ENCODE results near the gene RPS28. TPM values are rescaled to one million over a fixed set of nuclear protein-coding genes. Genes with fewer than 3 reads are reported as not detected.

The RPS28 gene
- total RNA-seq, 1 donor from 2014 or later = 1,352 TPM

DNA sequence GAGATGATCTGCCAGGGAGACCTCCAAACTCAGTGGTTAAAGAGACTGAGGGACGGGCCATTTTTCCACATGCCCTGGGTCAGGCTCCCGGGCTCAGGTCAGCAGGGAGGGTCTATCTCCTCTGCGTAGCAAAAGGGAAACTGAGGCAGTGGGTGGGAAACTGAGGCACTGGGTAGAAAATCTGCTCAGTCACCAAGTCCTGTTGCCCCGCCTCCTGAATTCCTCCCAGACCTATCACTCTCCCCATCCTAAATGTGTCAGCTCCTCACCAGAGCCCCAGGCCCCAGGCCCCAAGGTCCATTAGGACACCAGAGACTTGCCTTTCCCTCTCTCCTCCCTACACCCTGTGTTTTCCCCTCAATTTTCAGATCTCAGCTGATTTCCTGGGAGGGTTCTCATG is 15.5 kb upstream of the RPS28 start:
- Mint-ChIP-seq H3K4me3 (no peak overlapping the region), H3K4me1 (peaks cover 17% of the 10 kb centered on the region), H3K27ac (no peak overlapping the region), H3K9me3 (no peaks in the 10 kb centered on the region), H3K36me3 (peaks cover 4% of the 10 kb centered on the region), H3K27me3 (ENCODE audit: low read depth) (no peaks in the 10 kb centered on the region)
- DNase-seq (ENCODE audit: low spot score in 2 of 2, unreplicated experiment in 2 of 2) = peak in 1 of 2 experiments; percentile 25
- TF ChIP-seq, protein P1, sequence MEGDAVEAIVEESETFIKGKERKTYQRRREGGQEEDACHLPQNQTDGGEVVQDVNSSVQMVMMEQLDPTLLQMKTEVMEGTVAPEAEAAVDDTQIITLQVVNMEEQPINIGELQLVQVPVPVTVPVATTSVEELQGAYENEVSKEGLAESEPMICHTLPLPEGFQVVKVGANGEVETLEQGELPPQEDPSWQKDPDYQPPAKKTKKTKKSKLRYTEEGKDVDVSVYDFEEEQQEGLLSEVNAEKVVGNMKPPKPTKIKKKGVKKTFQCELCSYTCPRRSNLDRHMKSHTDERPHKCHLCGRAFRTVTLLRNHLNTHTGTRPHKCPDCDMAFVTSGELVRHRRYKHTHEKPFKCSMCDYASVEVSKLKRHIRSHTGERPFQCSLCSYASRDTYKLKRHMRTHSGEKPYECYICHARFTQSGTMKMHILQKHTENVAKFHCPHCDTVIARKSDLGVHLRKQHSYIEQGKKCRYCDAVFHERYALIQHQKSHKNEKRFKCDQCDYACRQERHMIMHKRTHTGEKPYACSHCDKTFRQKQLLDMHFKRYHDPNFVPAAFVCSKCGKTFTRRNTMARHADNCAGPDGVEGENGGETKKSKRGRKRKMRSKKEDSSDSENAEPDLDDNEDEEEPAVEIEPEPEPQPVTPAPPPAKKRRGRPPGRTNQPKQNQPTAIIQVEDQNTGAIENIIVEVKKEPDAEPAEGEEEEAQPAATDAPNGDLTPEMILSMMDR (IDR thresholded peaks at IDR 0.05; ENCODE audit: unreplicated experiment) = no peak

DNA sequence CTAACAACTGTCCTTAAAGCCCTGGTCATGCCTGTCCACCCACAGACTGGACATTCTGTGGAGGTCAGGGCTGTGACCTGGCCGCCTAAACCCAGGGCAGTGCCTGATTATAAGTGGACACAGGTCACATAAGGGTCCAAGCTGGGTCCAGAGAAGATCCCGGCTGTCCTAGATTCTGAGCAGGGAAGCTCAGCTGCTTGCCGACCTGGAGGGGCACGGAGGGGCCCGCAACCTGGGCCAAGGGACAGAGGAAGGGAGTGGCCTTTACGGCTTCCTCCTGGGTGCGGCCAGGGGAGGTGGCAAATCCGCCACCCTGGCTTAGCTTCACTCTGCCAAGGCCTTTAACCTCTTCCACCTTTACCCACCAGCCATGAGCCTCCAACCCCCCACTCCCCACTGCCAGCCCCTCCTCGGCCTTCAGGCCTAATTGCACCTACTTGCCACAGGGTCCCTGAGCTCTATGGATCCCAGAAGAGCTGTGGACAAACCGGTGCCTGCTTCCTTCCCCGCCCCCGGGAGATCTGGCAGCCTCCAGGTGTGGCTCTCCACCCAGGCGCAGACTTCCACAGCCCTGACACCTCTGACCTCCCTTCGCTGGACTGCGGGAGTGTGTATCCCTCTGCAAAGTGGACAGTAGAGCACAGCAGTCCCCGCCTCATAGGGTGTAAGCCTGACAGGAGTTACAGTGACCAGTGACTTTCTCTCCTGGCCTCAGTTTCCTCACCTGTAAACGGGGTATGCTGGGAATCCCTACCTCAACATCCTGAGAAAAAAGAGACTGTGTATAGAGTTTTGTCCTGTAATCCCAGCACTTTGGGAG is 14.9 kb upstream of the RPS28 start:
- Mint-ChIP-seq H3K9me3 (no peaks in the 10 kb centered on the region), H3K4me1 (peaks cover 17% of the 10 kb centered on the region), H3K27ac (no peak overlapping the region), H3K36me3 (peaks cover 10% of the 10 kb centered on the region), H3K4me3 (peak overlapping the region; percentile 85), H3K27me3 (ENCODE audit: low read depth) (no peaks in the 10 kb centered on the region)
- TF ChIP-seq, protein P1 (IDR thresholded peaks at IDR 0.05; ENCODE audit: unreplicated experiment) = no peak
- DNase-seq (ENCODE audit: low spot score in 2 of 2, unreplicated experiment in 2 of 2) = peak in 1 of 2 experiments; percentile 26

DNA sequence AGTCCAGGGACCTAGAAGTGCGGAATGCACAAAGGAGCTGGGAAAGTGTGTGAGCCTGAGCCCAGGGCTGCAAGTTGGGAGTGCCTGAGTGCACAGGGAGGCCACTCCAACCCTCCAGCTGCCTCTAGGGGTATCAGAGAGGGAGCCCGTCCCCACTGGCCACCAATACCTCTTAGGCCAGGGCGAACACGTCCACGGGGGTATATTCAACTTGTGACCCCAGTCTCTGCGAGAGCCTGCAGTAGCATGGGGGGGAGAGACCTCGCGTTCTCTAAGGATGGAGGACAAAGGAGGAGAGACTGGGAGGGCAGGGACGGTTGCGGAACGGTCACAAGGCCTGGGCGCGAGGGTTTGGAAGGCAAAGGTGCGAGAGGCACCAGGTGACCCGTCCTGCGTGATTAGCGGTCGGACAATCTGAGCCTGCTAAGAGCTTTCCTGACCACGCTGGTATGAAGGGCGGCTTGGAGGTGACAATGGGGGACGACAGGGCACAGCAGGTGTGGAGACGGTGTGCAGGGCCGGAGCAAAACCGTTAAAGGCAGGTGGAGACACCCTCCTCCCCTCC is 13.8 kb upstream of the RPS28 start:
- TF ChIP-seq, protein P1 (IDR thresholded peaks at IDR 0.05; ENCODE audit: unreplicated experiment) = no peak
- no peaks in the 10 kb centered on the region for H3K27me3 Mint-ChIP-seq (ENCODE audit: low read depth)
- H3K36me3 Mint-ChIP-seq = peaks cover 10% of the 10 kb centered on the region
- peak in 1 of 2 experiments; percentile 41 for DNase-seq (ENCODE audit: low spot score in 2 of 2, unreplicated experiment in 2 of 2)
- no peaks in the 10 kb centered on the region for H3K9me3 Mint-ChIP-seq
- H3K27ac Mint-ChIP-seq = peak overlapping the region; percentile 89
- H3K4me3 Mint-ChIP-seq = peak overlapping the region; percentile 85
- H3K4me1 Mint-ChIP-seq = peaks cover 17% of the 10 kb centered on the region

DNA sequence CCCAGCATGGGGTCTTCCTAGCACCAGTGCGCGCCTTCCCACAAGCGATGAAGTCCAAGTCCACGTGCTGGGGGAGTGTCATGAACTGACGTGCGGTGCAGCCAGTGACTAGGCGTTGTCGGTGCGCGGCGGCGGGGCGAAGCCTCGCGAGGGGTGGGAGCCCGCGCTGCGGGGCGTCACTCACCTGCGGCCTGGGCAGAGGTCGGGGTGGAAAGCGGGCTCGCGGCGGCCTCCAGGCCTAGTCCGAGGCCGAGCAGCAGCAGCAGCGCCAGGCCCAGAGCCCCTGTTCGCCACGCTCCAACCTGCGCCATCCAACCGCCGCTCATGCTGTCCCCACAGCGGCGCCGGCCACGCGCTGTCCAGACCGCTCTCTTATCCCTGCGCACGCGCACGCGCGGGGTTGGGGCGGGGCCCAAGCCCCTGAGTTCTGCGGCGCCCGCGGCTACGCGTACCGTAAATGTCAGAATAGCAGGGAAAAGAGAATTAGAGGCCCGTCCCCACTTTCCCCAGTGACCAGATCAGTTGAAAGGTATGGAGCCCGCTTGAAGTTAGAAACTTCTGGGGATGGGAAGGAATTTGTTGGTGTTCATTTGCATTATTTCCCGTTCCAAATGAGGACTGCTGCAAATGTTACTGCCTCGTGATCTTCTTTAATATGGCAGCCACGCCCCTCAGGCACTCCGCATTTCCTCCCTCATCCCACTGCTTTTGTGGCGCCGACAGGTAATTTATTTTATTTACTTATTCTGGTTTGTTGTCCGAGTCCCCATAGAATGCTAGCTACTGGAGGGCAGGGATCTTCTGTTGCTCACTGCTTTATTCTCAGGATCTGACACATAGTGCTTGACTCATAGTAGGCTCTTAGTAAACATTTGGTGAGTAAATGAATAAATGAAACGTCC is 13.1 kb upstream of the RPS28 start, which contains the start of gene CD320:
Gene CD320, minus strand, starts transcription at position 394 of the 902 bp plus-strand sequence. Its CDS starts 68 bp downstream, at position 326.
- H3K27ac Mint-ChIP-seq = peak within 1 kb of the TSS; percentile 89
- DNase-seq (ENCODE audit: low spot score in 2 of 2, unreplicated experiment in 2 of 2) = peak; percentile 92 to 96
- H3K36me3 Mint-ChIP-seq = peaks cover 10% of the 10 kb centered on the region
- H3K4me1 Mint-ChIP-seq = peaks cover 17% of the 10 kb centered on the region
- TF ChIP-seq, protein P1 (IDR thresholded peaks at IDR 0.05; ENCODE audit: unreplicated experiment) = no peak
- peak within 1 kb of the TSS; percentile 85 for H3K4me3 Mint-ChIP-seq
- no peaks in the 10 kb centered on the region for H3K27me3 Mint-ChIP-seq (ENCODE audit: low read depth)
- H3K9me3 Mint-ChIP-seq = no peaks in the 10 kb centered on the region

DNA sequence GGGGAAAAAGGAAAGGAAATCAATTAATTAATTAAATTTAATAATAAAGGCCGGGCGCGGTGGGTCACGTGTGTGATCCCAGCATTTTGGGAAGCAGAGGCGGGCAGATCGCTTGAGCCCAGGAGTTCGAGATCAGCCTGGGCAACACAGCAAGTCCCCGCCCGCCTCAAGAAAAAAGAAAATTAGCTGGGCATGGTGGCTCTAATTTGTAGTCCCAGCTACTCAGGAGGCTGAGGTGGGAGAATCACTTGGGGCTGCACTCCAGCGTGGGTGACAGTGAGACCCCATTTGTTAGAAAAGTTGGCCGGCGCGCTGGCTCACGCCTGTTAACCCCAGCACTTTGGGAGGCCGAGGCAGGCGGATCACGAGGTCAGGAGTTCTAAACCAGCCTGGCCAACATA is 12.4 kb upstream of the RPS28 start:
- peak in 1 of 2 experiments; percentile 31 for DNase-seq (ENCODE audit: low spot score in 2 of 2, unreplicated experiment in 2 of 2)
- Mint-ChIP-seq H3K4me1 (peaks cover 17% of the 10 kb centered on the region), H3K4me3 (peak overlapping the region; percentile 85), H3K27ac (peak overlapping the region; percentile 84), H3K27me3 (ENCODE audit: low read depth) (no peaks in the 10 kb centered on the region), H3K36me3 (peaks cover 10% of the 10 kb centered on the region), H3K9me3 (no peaks in the 10 kb centered on the region)
- TF ChIP-seq, protein P1 (IDR thresholded peaks at IDR 0.05; ENCODE audit: unreplicated experiment) = no peak

Data from mesothelial cell of epicardium (in vitro differentiated cells).